Adrenal gland (tissue), 12 donors: ENCODE measurements around the gene CHTF18. TPM values are rescaled to one million over a fixed set of nuclear protein-coding genes. Genes with fewer than 3 reads are reported as not detected.

Experiments
- DNase-seq, 7 donors: peaks; one replicate each; pipeline ENCODE4 v3.0.0-alpha.2; 2019 to 2020
- H3K27ac ChIP-seq, 5 donors: fragments of 200-600 bp; sonication (generic) in 4 of 5; 1 replicate in 3 of 5; 2 replicates in 2 of 5; pipeline versions ENCODE4 v1.5.1 to v1.8.0; 2016 to 2020; ENCODE audit warnings: mild to moderate bottlenecking in 1 of 5
- H3K27me3 ChIP-seq: fragments of 200-600 bp; 2 replicates; pipeline ENCODE4 v1.8.0; 2021
- H3K36me3 ChIP-seq, 2 donors: fragments of 200-600 bp; replicated peaks in 1 of 2; 1 replicate in 1 of 2; 2 replicates in 1 of 2; pipeline versions ENCODE4 v1.5.1 to v1.8.0; 2018 to 2022
- H3K4me1 ChIP-seq, 2 donors: fragments of 200-600 bp; replicated peaks in 1 of 2; 1 replicate in 1 of 2; 2 replicates in 1 of 2; pipeline versions ENCODE4 v1.5.1 to v1.8.0; 2018 to 2021
- H3K4me3 ChIP-seq, 4 donors: fragments of 200-600 bp; sonication (generic) in 3 of 4; one replicate each; pipeline ENCODE4 v1.5.1; 2016 to 2018
- H3K9me3 ChIP-seq, 3 donors: fragments of 200-600 bp; sonication (generic) in 1 of 3; replicated peaks in 1 of 3; 1 replicate in 2 of 3; 2 replicates in 1 of 3; pipeline versions ENCODE4 v1.5.1 to v1.8.0; 2016 to 2021
- CTCF ChIP-seq, 6 experiments: fragments of 450-650 bp in 4 of 6; fragments of 200-600 bp in 2 of 6; sonication (generic) in 1 of 6; IDR thresholded peaks; 1 replicate in 5 of 6; 2 replicates in 1 of 6; pipeline versions ENCODE4 v1.5.1 to v1.8.0; 2016 to 2021; ENCODE audit warnings: antibody characterized with exemption in 6 of 6, mild to moderate bottlenecking in 2 of 6, moderate library complexity in 1 of 6
- POLR2A ChIP-seq, 2 donors: fragments of 450-650 bp; IDR thresholded peaks; one replicate each; pipeline ENCODE4 v1.6.1; 2017; ENCODE audit warnings: antibody characterized with exemption in 2 of 2, mild to moderate bottlenecking in 2 of 2, moderate library complexity in 1 of 2
- WGBS, 4 donors: extraction: QIAGEN DNeasy Blood & Tissue Kit in 2 of 4; methylation state at CpG; one replicate each; pipeline versions ENCODE4 v1.1.5 to v1.1.7; 2013 to 2017; 5-methylcytosine and 5-hydroxymethylcytosine counted together
- intact Hi-C, 2 donors: fragments of 100-400 bp; cut with DNase I; formaldehyde crosslinking; loops; one replicate each; pipeline versions ENCODE4 v1.14.1 to v1.15.0; 2022 to 2023
- polyA plus RNA-seq, 3 donors: library from polyadenylated mRNA; stranded (reverse); fragments of 200-250 nt in 2 of 3; fragments of 350-450 nt in 1 of 3; fragmentation: Illumina TruSeq in 1 of 3; extraction: RNeasy Lipid Tissue Mini Kit (QIAGEN cat#74804) in 1 of 3; gene quantifications; one replicate each; pipeline ENCODE4 v1.2.3, GENCODE V29; 2013 to 2014
- total RNA-seq, 9 donors: library from RNA; depleted of rRNA in 4 of 9; stranded (reverse); fragments of >200 nt in 4 of 9; fragments of 120-200 nt in 1 of 9; fragmentation: NEBNext Ultra II Directional in 1 of 9; extraction: Animal tissue kit (Norgen Biotek cat#: 25700) in 1 of 9; gene quantifications; one replicate each; pipeline versions ENCODE4 v1.1.0 to v1.2.4, GENCODE V29; 2013 to 2023
- donor health status: healthy with polysubstance abuse.
- donor health status: Bipolar disorder and iron deficiency.
- donor health status: DM: yes; HTN: yes; CAD: no.
- donor health status: DM: no; HTN: no; CAD: no.
- donor health status: DM: no; HTN: no; CAD: no.
- donor health status: DM: yes; HTN: yes; CAD: no.

The CHTF18 gene
- total and polyA plus RNA-seq, 12 donors: 0.29 to 69.8 (median 11.4) TPM

- no peaks in the 10 kb centered on the region for H3K36me3 ChIP-seq
- 72 to 90% (median 74%) methylated on average over 7 to 22 of the region's 22 CpGs for WGBS, 4 donors
Measured at GRCh38 chr16:761625-762513, 26.6 kb upstream of the CHTF18 start.

GRCh38 chr16:762595-763268 is 25.7 kb upstream of the CHTF18 start:
- 65 to 89% (median 70%) methylated on average over 5 to 17 of the region's 17 CpGs for WGBS, 4 donors
- no peaks in the 10 kb centered on the region for H3K27me3 ChIP-seq
- H3K36me3 ChIP-seq: no peaks in the 10 kb centered on the region
- TF ChIP-seq CTCF (IDR thresholded peaks at IDR 0.05) (no peak), POLR2A (IDR thresholded peaks at IDR 0.05) (no peak)
- no peaks in the 10 kb centered on the region for H3K4me1 ChIP-seq
- intact Hi-C loops: no loop called here
- H3K27ac ChIP-seq: no peak overlapping the region
- no peak for DNase-seq
- H3K9me3 ChIP-seq: no peaks in the 10 kb centered on the region
- no peak overlapping the region for H3K4me3 ChIP-seq

More at GRCh38 chr16:761625-762513, 26.6 kb upstream of the CHTF18 start:
- H3K4me3 ChIP-seq: no peak overlapping the region
- H3K9me3 ChIP-seq: no peaks in the 10 kb centered on the region
- intact Hi-C loops: no loop called here
- H3K27ac ChIP-seq: no peak overlapping the region
- no peaks in the 10 kb centered on the region for H3K4me1 ChIP-seq
- no peak for DNase-seq
- no peaks in the 10 kb centered on the region for H3K27me3 ChIP-seq
- TF ChIP-seq POLR2A (IDR thresholded peaks at IDR 0.05) (no peak), CTCF (IDR thresholded peaks at IDR 0.05) (no peak)

- intact Hi-C loops: no loop called here
- no peak overlapping the region for H3K4me3 ChIP-seq
- H3K27me3 ChIP-seq: no peaks in the 10 kb centered on the region
- DNase-seq: no peak
- 33 to 76% (median 74%) methylated on average over 3 to 21 of the region's 21 CpGs for WGBS, 4 donors
- TF ChIP-seq CTCF (IDR thresholded peaks at IDR 0.05): no peak
- no peak for TF ChIP-seq POLR2A (IDR thresholded peaks at IDR 0.05)
- no peaks in the 10 kb centered on the region for H3K9me3 ChIP-seq
- no peaks in the 10 kb centered on the region for H3K36me3 ChIP-seq
- no peak overlapping the region for H3K27ac ChIP-seq
- H3K4me1 ChIP-seq: no peaks in the 10 kb centered on the region
Measured at GRCh38 chr16:763369-764183, 24.8 kb upstream of the CHTF18 start.
